Lower leg skin (tissue), 3 donors: ENCODE measurements around the gene HDGFL2.

ENCODE experiments used
- POLR2A ChIP-seq, 2 donors: fragments of 450-650 bp; IDR thresholded peaks; one replicate each; pipeline ENCODE4 v1.6.1; 2016 to 2017; ENCODE audit warnings: antibody characterized with exemption in 2 of 2, mild to moderate bottlenecking in 1 of 2, moderate library complexity in 1 of 2
- TF ChIP-seq, protein P1 (sequence below), 3 donors: fragments of 450-650 bp; IDR thresholded peaks; one replicate each; pipeline ENCODE4 v1.5.1; 2016; ENCODE audit warnings: antibody characterized with exemption in 3 of 3, mild to moderate bottlenecking in 3 of 3, moderate library complexity in 2 of 3

DNA sequence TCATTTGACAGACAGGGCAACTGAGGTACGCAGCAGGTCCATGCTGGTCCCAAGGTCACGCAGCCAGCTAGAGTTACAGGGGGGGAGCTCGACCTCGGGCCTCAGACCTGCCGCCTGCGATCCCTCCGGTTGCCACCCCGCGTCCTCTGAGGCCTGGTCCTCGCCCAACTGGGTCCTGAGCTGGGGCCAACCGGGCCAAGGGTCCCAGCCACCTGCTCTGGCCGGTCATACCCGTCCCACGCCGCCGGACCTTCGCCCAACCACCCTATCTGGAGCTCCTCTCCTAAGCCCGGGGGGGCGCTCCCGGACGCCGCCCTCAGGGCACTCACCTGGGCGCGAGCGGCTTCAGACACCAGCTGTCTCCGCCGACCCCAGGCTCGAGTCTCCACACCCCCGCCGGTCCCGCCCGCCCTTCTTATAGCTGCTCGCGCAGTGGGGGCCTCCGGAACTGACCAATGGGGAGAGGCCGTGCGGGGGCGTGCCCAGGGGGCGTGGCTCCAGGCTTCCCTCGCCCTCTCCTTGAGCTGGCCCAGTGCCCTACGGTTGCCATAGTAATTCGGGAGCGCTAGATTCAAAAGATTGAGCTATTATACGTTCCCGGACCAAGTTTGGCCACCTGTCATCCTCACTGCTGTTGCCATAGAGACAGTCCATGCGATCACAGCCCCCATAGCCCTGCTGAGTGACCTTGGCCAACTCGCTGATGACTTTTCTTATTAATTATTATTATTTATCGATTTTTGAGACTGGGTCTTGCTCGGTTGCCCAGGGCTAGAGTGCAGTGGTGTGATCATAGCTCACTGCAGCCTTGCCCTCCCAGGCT is 63.0 kb downstream of the HDGFL2 start, which contains the start of gene PLIN5:
- TF ChIP-seq, protein P1, sequence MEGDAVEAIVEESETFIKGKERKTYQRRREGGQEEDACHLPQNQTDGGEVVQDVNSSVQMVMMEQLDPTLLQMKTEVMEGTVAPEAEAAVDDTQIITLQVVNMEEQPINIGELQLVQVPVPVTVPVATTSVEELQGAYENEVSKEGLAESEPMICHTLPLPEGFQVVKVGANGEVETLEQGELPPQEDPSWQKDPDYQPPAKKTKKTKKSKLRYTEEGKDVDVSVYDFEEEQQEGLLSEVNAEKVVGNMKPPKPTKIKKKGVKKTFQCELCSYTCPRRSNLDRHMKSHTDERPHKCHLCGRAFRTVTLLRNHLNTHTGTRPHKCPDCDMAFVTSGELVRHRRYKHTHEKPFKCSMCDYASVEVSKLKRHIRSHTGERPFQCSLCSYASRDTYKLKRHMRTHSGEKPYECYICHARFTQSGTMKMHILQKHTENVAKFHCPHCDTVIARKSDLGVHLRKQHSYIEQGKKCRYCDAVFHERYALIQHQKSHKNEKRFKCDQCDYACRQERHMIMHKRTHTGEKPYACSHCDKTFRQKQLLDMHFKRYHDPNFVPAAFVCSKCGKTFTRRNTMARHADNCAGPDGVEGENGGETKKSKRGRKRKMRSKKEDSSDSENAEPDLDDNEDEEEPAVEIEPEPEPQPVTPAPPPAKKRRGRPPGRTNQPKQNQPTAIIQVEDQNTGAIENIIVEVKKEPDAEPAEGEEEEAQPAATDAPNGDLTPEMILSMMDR (IDR thresholded peaks at IDR 0.05) = no peak
- no peak for TF ChIP-seq POLR2A (IDR thresholded peaks at IDR 0.05)
